GM18873 (cell line): ENCODE measurements around the gene GNG3.

Experiments used
- ATAC-seq: cut with Tn5 transposase; IDR thresholded peaks from one replicate; pipeline ENCODE4 v1.9.1; 2021; ENCODE audit warnings: mild to moderate bottlenecking, moderate library complexity, moderate number of reproducible peaks; ENCODE audit not compliant: unreplicated experiment, low FRiP score

Gene GNG3

DNA sequence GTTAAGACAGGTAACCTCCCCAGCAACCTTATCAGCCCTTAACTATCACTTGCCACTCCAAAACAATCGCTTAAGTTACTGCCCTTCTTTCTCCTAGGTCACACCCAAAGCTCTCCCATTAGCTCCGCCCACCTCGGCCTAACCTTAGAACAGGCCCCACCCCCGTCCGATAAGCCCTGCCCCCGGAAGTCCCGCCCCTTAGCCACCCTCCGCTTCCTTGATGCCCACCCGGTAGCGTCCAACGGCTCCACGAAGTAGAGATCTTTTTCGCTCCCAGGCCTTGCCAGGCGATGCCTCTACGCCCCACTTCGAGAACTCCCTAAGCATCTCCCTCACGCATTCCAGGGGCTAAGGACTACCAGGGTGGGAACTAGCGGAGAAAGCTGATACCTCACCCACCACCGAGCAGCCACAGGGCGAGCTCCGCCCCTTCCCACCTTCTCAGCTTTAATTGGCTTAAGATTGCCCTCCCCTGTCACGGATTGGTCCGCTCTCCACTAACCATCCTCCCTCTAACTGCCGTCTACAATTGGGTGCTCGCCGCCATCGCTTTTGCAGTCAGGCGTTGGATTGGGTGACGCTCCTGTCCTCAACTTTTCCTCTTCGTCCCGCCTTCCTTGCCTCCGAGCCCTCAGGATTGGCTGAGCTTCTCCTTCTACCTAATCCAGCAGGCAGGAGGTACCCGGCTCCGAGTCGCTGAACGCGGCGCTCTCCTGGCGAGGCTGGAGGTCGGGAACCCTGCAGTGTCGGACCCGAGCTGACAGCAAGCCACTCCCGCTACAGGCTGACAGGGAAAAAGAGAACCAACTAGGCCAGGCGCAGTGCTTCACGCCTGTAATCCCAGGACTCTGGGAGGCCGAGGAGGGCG, 46.5 kb downstream of the GNG3 start, which contains the start of gene ZBTB3:
TSS of gene ZBTB3 (minus strand) at position 425 of the 868 bp plus-strand sequence. CDS start 496 bp downstream, outside the sequence.
- peak; percentile 94 for ATAC-seq

DNA sequence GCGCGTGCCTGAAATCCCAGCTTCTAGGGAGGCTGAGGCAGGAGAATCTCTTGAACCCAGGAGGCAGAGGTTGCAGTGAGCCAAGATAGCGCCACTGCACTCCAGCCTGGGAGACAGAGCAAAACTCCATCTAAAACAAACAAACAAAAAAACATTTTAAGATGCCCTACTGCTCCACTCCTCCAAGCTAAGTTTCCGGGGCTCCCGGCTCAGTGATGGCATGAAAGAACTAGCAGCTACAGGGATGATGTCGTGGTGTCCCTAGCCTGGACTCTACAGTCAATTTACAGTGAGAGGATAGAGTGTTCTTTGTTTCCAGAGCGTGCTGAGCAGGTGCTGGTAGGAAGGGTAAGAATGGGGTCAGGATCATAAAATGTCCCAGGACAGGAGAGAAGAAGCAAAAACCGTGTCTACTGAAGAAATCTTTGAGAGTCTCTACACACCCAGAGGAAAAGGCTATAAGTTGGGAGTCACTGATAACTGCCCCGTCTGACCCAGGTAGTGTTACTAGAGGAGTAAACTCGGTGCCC, 47.7 kb downstream of the GNG3 start:
- no peak for ATAC-seq

- no peak for ATAC-seq
Measured at GRCh38 chr11:62757846-62758788, 50.6 kb downstream of the GNG3 start.
